Omental fat pad (tissue), 4 donors: ENCODE measurements around the gene TEPSIN. TPM values are rescaled to one million over a fixed set of nuclear protein-coding genes. Genes with fewer than 3 reads are reported as not detected.

Source experiments
- ATAC-seq: fragments of 150-250 bp; one replicate; pipeline ENCODE4 v1.9.1; 2016; ENCODE audit warnings: mild to moderate bottlenecking, moderate library complexity; ENCODE audit not compliant: low FRiP score
- DNase-seq: peaks from one replicate; pipeline ENCODE4 v3.0.0-alpha.2; 2019; ENCODE audit warnings: low spot score
- CTCF ChIP-seq, 3 donors: fragments of 450-650 bp; IDR thresholded peaks; one replicate each; pipeline ENCODE4 v1.5.1; 2016 to 2017; ENCODE audit warnings: antibody characterized with exemption in 3 of 3, mild to moderate bottlenecking in 3 of 3, moderate library complexity in 2 of 3
- total RNA-seq, 4 donors: library from RNA; depleted of rRNA; stranded (reverse); fragments of >200 nt; gene quantifications; one replicate each; pipeline ENCODE4 v1.1.0, GENCODE V29; 2016

The TEPSIN gene
- total RNA-seq, 4 donors from 2014 or later: 15.1 to 56.1 (median 33.2) TPM

- no peak for TF ChIP-seq CTCF (IDR thresholded peaks at IDR 0.05)
- no peak for ATAC-seq
- no peak for DNase-seq
Observed at GRCh38 chr17:81184555-81184954, 54.3 kb downstream of the TEPSIN start.

GRCh38 chr17:81183807-81184206, 55.0 kb downstream of the TEPSIN start:
- TF ChIP-seq CTCF (IDR thresholded peaks at IDR 0.05): no peak
- ATAC-seq: no peak

GRCh38 chr17:81183316-81183715, 55.5 kb downstream of the TEPSIN start:
- DNase-seq: no peak
- no peak for TF ChIP-seq CTCF (IDR thresholded peaks at IDR 0.05)
- no peak for ATAC-seq

More at GRCh38 chr17:81183807-81184206, 55.0 kb downstream of the TEPSIN start:
- no peak for DNase-seq

GRCh38 chr17:81182596-81182995, 56.3 kb downstream of the TEPSIN start:
- ATAC-seq: no peak

GRCh38 chr17:81181811-81182185, 57.1 kb downstream of the TEPSIN start:
- DNase-seq (no peak), ATAC-seq (no peak)
- no peak for TF ChIP-seq CTCF (IDR thresholded peaks at IDR 0.05)

More at GRCh38 chr17:81182596-81182995, 56.3 kb downstream of the TEPSIN start:
- no peak for DNase-seq
- no peak for TF ChIP-seq CTCF (IDR thresholded peaks at IDR 0.05)

GRCh38 chr17:81180836-81181810, 57.7 kb downstream of the TEPSIN start:
- ATAC-seq (no peak), DNase-seq (no peak)
- TF ChIP-seq CTCF (IDR thresholded peaks at IDR 0.05): no peak

GRCh38 chr17:81179861-81180260, 59.0 kb downstream of the TEPSIN start:
- ATAC-seq: no peak
- TF ChIP-seq CTCF (IDR thresholded peaks at IDR 0.05): no peak
- DNase-seq: no peak
